MCF 10A (cell line): ENCODE measurements around the gene DSTYK. TPM values are rescaled to one million over a fixed set of nuclear protein-coding genes. Genes with fewer than 3 reads are reported as not detected.
"Not testable (repeated sequence)": the region's sequence is repeated elsewhere in the genome, so short reads cannot be mapped to it uniquely, and the experiment has no call there.

Experiments used
- BruUV-seq: library from RNA; stranded (reverse); fragments of 400-500 nt; replicated peaks from 2 replicates; lab custom pipeline; 2021; lab: Mats Ljungman, UMichigan
- CTCF ChIA-PET: fragments of 300-600 bp; sonication (Branson Sonifier 250); formaldehyde crosslinking; extraction: SDS; loops from one replicate; lab custom pipeline; 2021; ENCODE audit warnings: antibody characterized with exemption, inconsistent platforms; lab: Yijun Ruan, JAX
- POLR2A ChIA-PET: fragments of 300-600, 350-650 bp; sonication (Branson Sonifier 250); formaldehyde crosslinking; extraction: SDS; loops from one replicate; lab custom pipeline; 2020; ENCODE audit warnings: antibody characterized with exemption, inconsistent platforms; lab: Yijun Ruan, JAX
- DNase-seq: peaks from one replicate; pipeline ENCODE4 v3.0.0-alpha.2; 2018; ENCODE audit not compliant: unreplicated experiment
- H3K27ac Mint-ChIP-seq: one replicate; pipeline ENCODE4 v1.8.0; 2022; ENCODE audit warnings: mild to moderate bottlenecking, low read depth, mixed read lengths; ENCODE audit not compliant: unreplicated experiment
- H3K27me3 Mint-ChIP-seq: one replicate; pipeline ENCODE4 v1.8.0; 2022; ENCODE audit warnings: mixed read lengths; ENCODE audit not compliant: insufficient read depth, unreplicated experiment
- H3K36me3 Mint-ChIP-seq: one replicate; pipeline ENCODE4 v1.8.0; 2022; ENCODE audit warnings: mild to moderate bottlenecking, moderate library complexity, mixed read lengths; ENCODE audit not compliant: insufficient read depth, unreplicated experiment
- H3K4me1 Mint-ChIP-seq: one replicate; pipeline ENCODE4 v1.8.0; 2022; ENCODE audit warnings: mixed read lengths; ENCODE audit not compliant: insufficient read depth, unreplicated experiment
- H3K4me3 Mint-ChIP-seq: one replicate; pipeline ENCODE4 v1.8.0; 2022; ENCODE audit warnings: mild to moderate bottlenecking, moderate library complexity, mixed read lengths; ENCODE audit not compliant: unreplicated experiment
- H3K9me3 Mint-ChIP-seq: one replicate; pipeline ENCODE4 v1.8.0; 2022; ENCODE audit warnings: mixed read lengths; ENCODE audit not compliant: unreplicated experiment
- intact Hi-C: fragments of 100-400 bp; cut with micrococcal nuclease; formaldehyde crosslinking; loops from 2 replicates; pipeline ENCODE4 v1.14.1; 2022
- total RNA-seq: library from RNA; stranded (reverse); gene quantifications from 2 replicates; pipeline ENCODE4 v1.2.3, GENCODE V29; 2022
- TF ChIP-seq, protein P1 (sequence below): fragments of 200-600 bp; IDR thresholded peaks from one replicate; pipeline ENCODE4 v1.8.0; 2022; ENCODE audit warnings: antibody characterized with exemption, mild to moderate bottlenecking; ENCODE audit not compliant: unreplicated experiment

The DSTYK gene
- total RNA-seq, 1 experiment from 2014 or later = 18.4 TPM

DNA sequence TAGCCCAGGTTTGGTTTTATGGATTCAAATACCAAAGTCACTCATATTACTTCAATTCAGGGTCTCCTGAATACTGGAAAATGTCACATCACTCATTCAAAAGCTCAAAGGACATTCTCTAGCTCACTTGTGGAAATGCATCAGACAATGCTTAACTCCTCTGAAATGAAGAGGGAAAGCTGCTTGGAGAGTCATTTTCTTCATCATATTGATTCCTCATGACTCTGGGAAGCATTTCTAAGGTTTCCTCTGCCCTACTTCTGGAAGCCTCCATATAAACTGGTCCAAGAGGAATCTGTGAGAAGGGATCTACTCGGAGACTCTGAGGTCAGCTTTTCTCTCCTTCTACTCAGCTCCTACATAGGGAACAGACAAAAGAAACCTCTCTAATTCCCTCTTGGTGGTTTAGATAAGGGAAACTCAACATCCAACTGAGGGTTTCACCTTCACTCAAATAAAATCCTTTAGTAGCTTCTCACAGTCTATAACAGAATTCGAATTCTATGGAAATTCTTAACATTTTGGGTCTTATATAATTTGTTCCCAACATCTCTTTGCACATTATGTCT, 53.4 kb downstream of the DSTYK start:
- Mint-ChIP-seq H3K27ac (no peak overlapping the region), H3K4me1 (peaks cover 8% of the 10 kb centered on the region), H3K9me3 (peaks cover 6% of the 10 kb centered on the region), H3K4me3 (no peak overlapping the region), H3K27me3 (no peaks in the 10 kb centered on the region), H3K36me3 (peaks cover 90% of the 10 kb centered on the region)
- ChIA-PET CTCF (interaction anchor here (0.5 to 3.7 kb wide), 15 partner anchors 8 to 195 kb away, joined by 3 to 33 read pairs (median 5); partner anchors contain the start of gene RBBP5), POLR2A (interaction anchor here (0.7 to 1.7 kb wide), 6 partner anchors 9 to 209 kb away, joined by 3 to 4 read pairs (median 3); no protein-coding TSS in a partner anchor)
- TF ChIP-seq, protein P1, sequence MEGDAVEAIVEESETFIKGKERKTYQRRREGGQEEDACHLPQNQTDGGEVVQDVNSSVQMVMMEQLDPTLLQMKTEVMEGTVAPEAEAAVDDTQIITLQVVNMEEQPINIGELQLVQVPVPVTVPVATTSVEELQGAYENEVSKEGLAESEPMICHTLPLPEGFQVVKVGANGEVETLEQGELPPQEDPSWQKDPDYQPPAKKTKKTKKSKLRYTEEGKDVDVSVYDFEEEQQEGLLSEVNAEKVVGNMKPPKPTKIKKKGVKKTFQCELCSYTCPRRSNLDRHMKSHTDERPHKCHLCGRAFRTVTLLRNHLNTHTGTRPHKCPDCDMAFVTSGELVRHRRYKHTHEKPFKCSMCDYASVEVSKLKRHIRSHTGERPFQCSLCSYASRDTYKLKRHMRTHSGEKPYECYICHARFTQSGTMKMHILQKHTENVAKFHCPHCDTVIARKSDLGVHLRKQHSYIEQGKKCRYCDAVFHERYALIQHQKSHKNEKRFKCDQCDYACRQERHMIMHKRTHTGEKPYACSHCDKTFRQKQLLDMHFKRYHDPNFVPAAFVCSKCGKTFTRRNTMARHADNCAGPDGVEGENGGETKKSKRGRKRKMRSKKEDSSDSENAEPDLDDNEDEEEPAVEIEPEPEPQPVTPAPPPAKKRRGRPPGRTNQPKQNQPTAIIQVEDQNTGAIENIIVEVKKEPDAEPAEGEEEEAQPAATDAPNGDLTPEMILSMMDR = no peak
- DNase-seq = no peak
- no TSS peak for BruUV-seq
- intact Hi-C loops = no loop called here

DNA sequence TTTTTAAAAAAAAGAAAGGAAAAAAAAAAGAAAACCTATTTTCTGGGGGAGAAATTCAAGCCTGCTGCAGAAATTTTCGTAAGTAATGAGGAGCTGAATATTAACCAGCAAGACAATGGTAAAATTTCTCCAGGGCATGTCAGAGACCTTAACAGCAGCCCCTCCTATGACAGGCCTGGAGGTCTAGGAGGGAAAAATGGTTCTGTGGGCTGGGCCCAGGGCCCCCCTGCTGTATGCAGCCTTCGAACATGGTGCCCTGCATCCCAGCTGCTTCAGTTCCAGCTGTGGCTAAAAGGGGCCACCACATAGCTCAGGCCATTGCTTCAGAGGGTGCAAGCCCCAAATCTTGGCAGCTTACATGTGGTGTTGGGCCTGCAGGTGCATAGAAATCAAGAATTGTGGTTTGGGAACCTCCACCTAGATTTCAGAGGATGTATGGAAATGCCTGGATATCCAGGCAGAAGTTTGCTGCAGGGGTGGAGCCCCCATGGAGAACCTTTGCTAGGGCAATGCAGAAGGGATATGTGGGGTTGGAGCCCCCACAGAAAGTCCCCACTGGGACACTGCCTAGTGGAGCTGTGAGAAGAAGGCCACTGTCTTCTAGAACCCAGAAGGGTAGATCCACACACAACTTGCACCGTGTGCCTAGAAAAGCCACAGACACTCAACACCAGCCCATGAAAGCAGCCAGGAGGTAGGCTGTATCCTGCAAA, 55.7 kb downstream of the DSTYK start:
- H3K9me3 Mint-ChIP-seq, intact Hi-C loops, H3K27me3 Mint-ChIP-seq, BruUV-seq, H3K4me1 Mint-ChIP-seq, DNase-seq, H3K27ac Mint-ChIP-seq, H3K4me3 Mint-ChIP-seq: not testable (repeated sequence)
- POLR2A ChIA-PET = interaction anchor here (0.7 to 0.8 kb wide), 2 partner anchors 9 to 122 kb away, joined by 3 to 4 read pairs; no protein-coding TSS in a partner anchor
- CTCF ChIA-PET = interaction anchor here (0.6 to 3.4 kb wide), 8 partner anchors 10 to 364 kb away, joined by 3 to 23 read pairs (median 4); no protein-coding TSS in a partner anchor
- H3K36me3 Mint-ChIP-seq = peaks cover 77% of the 10 kb centered on the region

DNA sequence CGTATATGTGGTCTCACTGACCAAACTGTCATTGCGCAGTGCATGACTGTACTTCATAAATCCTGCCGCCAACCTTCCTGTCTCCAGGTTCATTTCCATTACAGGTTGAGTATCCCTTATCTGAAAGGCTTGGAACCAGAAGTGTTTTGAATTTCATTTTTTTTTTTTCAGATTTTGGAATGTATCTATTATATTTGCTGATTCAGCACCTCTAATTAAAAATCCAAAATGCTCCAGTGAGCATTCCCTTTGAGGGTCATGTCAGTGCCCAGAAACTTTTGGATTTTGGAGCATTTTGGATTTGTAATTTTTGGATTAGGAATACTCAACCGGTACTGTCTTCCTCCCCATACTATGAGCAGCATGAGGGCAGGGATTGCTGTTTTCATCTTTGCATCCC, 59.0 kb downstream of the DSTYK start:
- DNase-seq = no peak
- Mint-ChIP-seq H3K36me3 (peaks cover 81% of the 10 kb centered on the region), H3K27me3 (no peaks in the 10 kb centered on the region), H3K27ac (no peak overlapping the region), H3K4me1 (peaks cover 8% of the 10 kb centered on the region), H3K9me3 (peaks cover 6% of the 10 kb centered on the region), H3K4me3 (no peak overlapping the region)
- CTCF ChIA-PET = interaction anchor here (0.6 to 3.6 kb wide), 8 partner anchors 11 to 188 kb away, joined by 3 to 44 read pairs (median 7); no protein-coding TSS in a partner anchor
- intact Hi-C loops = no loop called here
- TF ChIP-seq, protein P1 = no peak
- POLR2A ChIA-PET = interaction anchor here (1.1 to 1.3 kb wide), 2 partner anchors 9 to 11 kb away, joined by 3 to 4 read pairs; no protein-coding TSS in a partner anchor
- no TSS peak for BruUV-seq

DNA sequence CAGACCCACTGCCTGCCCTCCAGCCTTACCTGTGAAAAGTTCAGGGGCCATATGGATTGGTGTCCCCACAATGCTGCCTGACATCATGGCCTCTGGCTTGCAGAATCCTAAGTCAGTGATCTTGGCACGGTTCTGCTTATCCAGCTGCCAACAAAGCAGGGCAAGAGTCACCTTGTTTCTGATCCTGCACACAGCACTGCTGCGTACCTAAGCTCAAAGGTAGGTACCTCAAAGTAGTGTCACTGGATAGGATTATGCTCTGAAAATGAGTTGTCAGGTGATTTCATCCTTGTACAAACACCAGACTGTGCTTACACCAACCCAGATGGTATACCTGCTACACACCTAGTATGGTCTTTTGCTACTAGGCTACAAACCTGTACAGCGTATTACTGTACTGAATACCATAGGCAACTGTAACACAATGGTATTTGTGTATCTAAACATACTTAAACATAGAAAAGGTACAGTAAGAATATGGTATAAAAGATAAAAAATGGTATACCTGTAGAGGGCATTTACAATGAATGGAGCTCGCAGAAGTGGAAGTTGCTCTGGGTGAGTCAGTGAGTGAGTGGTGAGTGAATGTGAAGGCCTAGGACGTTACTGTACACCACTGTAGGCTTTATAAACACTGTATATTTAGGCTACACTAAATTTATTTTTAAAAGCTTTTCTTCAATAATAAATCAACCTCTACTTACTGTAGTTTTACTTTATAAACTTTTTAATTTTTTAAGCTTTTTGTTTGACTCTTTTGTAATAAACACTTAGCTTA, 60.7 kb downstream of the DSTYK start:
- ChIA-PET POLR2A (interaction anchor here (0.6 to 3.1 kb wide), 5 partner anchors 10 to 989 kb away, joined by 3 to 11 read pairs (median 4); partner anchors contain the start of gene RBBP5), CTCF (interaction anchor here (0.5 to 3.6 kb wide), 18 partner anchors 10 to 383 kb away, joined by 3 to 44 read pairs (median 5); partner anchors contain the start of genes NUAK2 and RBBP5)
- no peak for DNase-seq
- peaks cover 6% of the 10 kb centered on the region for H3K9me3 Mint-ChIP-seq
- TF ChIP-seq, protein P1 = no peak
- no peaks in the 10 kb centered on the region for H3K27me3 Mint-ChIP-seq
- peaks cover 8% of the 10 kb centered on the region for H3K4me1 Mint-ChIP-seq
- intact Hi-C loops = no loop called here
- no peak overlapping the region for H3K27ac Mint-ChIP-seq
- BruUV-seq = no TSS peak
- peaks cover 81% of the 10 kb centered on the region for H3K36me3 Mint-ChIP-seq
- no peak overlapping the region for H3K4me3 Mint-ChIP-seq
